ENCODE measurements around the gene SHE. TPM values are rescaled to one million over a fixed set of nuclear protein-coding genes. Genes with fewer than 3 reads are reported as not detected.
A peak's percentile ranks its signal among the peaks of the same experiment; 100 is the strongest.
"Not testable (repeated sequence)": the region's sequence is repeated elsewhere in the genome, so short reads cannot be mapped to it uniquely, and the experiment has no call there.

The SHE gene
- total RNA-seq, 2 donors from 2014 or later = 17.9 to 22.9 TPM

DNA sequence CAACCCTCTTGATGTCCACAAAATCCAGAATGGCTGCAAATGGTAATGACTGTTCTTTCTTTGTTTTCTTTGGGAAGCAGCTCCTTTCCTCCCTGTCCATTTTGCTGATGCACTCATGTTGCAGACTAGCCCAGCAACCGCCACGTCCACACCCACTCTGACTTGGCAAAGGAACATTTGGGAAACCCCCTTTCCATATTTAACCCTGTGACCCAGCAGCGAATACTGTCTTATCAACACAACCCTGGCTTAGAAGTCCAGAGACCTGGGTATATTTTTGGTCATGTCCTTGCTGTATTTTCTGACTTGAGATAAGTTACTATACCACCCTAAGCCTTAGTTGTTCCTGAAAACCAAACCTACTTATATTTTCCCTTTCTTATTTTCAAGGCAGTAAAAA is 18.1 kb upstream of the SHE start:
- DNase-seq (ENCODE audit: low spot score) = no peak
- intact Hi-C loops (cut with DNase I) = no loop called here

DNA sequence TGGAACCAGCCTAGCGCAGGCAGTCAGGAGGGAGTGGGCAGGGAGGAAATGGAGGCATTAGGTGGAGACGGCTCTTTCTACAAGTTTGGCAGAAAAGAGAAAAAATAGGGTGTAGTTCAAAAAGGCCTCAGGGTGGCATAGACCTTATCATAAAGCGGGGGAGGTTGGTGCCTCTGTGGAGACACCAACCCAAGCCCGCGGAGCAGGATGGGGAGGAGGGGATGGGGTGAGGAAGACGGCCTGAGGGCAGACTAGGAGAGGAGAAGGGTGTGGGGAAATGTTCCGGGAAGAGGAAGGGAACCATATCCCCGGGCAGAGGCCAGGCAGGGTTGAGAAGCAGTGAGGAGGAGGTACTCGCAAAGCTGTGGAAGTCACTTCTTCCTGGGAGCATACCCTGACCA is 17.4 kb upstream of the SHE start:
- intact Hi-C loops (cut with DNase I) = no loop called here
- no peak for DNase-seq (ENCODE audit: low spot score)

DNA sequence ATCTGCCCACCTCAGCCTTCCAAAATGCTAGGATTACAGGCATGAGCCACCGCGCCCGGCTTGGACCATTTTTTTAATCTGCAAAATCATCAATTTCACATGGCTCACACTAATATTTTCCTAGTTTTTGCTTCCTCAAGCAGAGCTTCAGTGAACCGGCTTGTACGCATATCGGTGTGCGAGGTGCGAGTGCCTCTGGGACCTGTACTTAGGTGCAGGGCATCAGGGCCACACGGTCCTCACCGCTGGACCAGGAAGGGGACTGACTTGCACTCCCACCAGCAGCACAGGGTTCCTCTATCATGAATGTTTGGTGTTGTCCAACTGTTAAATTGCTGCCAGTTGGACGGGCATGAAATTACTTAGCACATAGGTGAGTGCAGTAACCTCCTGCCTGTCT is 15.4 kb upstream of the SHE start:
- intact Hi-C loops (cut with DNase I) = no loop called here
- DNase-seq (ENCODE audit: low spot score) = no peak

DNA sequence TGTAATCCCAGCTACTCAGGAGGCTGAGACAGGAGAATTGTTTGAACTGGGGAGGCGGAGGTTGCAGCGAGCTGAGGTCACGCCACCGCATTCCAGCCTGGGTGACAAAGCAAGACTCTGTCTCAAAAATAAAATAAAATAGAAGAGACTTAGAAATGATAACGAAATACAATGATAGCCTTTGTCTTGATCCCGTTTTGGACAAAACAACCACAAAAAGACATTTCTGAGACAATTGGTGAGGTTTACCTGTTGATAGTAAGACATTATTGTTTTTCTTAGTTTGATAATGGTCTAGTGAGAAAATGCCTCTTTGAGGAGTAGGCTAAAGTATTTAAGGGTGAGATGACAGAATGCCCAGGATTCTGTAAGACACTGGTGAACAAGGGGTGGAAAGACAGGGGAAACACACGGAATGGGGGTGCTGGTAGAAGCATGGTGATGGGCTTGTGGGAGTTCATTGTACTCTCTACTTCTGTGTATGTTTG is 11.9 kb upstream of the SHE start:
- DNase-seq (ENCODE audit: low spot score) = no peak
- intact Hi-C loops (cut with DNase I) = no loop called here

DNA sequence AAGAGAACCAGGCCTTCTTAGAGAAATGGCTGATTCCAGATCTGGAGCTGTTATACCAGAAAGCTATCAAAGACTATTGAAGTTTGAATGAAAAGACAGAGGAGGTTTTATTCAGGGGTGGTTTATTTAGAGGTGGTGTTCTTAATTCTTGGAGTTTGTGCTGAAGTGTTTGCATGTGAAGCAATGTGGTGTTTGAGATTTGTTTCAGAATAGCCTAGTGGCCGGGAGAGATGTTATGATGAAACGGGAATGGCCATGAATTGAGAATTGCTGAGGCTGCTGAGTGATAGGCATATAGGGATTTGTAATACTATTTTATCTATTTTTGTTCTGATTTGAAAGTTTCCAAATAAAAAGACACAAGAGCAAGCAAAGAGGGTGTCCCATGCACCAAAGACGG is 10.5 kb upstream of the SHE start:
- intact Hi-C loops (cut with DNase I) = no loop called here
- no peak for DNase-seq (ENCODE audit: low spot score)

DNA sequence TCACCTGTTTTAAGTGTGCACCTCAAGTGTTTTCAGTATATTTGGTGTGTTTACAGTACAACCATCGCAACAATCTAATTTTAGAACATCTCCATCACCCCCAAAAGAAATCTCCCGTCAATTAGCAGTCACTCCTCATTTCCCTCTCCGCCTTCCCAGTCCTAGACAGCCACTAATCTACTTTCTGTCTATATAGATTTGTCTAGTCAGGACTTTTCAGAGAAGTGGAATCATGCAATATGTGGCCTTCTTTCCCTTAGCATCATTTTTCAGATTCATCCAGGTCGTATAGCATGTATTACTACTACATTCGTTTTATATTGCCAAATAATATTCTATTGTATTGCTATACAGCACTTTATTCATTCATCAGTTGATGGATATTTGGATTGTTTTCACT is 1.7 kb upstream of the SHE start:
- DNase-seq (ENCODE audit: low spot score) = no peak
- intact Hi-C loops (cut with DNase I) = no loop called here

DNA sequence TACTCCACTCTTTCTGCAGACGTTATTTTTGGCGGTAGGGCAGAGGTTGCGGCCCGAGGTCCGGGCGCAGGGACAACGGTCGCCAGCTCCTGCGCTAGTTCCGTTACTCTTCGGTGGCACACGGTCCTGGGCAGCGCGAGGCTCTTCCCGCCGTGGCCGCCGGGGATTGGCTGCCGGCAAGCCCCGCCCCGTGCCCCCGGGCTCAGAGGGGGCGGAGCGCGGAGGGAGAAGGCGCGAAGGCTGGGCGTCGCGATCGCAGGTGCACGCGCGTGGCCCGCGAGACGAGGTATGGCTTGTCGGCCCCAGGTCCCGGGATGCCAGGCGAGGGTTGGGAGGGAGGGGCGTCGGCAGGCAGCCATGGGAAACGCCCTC is 518 bp upstream of the SHE start:
- intact Hi-C loops (cut with DNase I) = no loop called here
- DNase-seq (ENCODE audit: low spot score) = no peak

DNA sequence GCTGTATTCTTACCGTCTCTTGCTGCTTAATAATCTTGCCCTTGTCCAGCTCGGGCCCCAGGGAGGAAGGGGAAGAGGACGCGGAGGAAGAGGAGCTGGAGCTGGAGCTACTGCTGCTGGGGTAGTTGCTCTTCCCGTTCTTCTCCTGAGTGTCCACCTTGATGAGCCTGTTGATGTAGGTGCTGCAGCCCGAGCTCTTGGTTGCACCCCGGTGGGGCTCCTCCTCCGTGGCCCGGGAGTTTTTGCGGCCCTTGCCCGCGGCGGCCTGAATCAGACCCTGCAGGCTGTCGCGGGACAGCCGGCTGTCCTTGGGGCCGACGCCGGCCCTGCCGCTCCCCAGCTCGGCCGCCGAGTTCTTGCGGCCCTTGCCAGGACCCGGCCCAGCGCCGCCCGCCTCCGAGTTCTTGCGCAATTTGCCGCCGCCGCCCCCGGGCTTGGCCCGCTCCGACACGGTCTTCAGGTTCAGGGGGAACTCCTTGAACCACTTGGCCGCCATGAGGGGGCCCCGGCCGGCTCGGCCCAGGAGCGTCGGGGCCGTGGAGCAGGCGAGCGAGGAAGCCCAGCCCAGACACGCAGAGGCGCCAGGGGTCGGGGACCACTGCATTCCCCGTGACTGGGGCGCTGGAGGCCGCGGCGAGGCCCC is 668 bp downstream of the SHE start:
- intact Hi-C loops (cut with DNase I) = no loop called here
- DNase-seq (ENCODE audit: low spot score) = peak; percentile 91

DNA sequence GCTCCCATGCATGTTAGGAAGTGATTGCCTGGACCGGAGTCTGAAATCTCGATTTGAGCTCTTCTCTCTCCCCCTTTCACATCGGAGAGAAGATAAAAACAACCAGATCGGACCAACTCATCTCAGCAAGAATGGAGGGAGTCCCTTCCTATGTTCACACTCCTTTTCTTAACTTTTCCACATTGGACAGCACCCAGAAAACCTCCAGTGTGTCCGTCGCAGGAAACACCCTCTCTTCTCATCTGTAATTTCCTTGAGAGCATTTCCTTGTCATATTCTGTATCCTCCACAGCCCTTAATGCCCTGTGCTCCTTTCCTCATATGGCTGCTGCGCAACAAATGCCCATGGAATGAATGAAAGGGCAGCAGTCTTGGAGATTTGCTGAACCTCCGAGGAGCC is 1.7 kb downstream of the SHE start:
- DNase-seq (ENCODE audit: low spot score) = no peak
- intact Hi-C loops (cut with DNase I) = no loop called here

DNA sequence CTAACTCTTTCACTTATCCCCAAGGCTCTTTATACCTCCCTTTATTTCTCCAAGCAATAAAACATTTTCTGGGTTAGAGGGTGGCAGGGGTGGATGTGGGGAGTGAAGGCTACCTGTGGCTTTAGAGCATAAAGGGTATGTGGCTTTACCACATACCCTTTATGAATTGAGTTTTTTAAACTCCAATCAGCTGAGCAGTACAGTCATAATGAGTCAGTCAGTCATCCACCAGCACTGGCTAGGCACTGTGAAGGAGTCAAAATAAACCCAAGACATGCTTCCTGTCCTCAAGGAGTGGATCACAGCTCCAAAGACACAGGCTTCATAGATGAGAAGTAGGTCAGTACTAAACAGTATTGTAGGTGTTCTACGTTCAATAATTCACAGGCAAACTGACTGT is 2.8 kb downstream of the SHE start:
- intact Hi-C loops (cut with DNase I) = no loop called here
- no peak for DNase-seq (ENCODE audit: low spot score)

DNA sequence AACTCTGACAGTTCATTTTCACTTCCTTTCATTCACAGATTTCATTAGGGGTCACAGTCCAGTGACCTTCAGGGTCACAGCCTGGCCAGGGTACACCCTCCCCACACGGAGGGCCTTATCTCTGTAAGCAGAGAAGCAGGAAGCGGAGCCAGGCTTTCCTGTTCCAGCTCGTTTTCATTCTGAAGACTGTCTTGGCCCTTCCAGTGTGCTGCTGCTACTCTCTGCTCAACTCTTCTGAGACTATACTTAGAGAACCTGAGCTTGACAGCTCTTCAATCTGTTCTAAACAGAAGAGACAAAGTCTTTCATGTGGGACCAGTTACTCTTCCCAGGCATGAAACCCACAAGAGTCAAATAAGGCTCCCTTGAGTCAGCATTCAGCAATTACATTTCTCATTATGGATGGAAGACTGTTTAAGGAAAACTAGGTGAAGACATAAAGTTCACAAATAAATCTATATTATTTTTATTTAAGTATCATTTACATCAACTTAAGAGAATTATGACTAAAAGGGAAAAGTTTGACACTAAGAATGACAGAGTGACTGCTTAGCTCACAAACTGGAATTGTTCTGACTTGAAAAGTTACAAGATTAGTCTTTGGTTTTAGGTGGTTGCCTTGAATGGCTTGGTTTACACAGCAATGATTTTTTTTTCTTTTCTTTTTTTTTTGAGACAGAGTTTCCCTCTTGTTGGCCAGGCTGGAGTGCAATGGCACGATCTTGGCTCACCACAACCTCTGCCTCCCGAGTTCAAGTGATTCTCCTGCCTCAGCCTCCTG is 5.0 kb downstream of the SHE start:
- intact Hi-C loops (cut with DNase I) = no loop called here
- DNase-seq (ENCODE audit: low spot score) = no peak

DNA sequence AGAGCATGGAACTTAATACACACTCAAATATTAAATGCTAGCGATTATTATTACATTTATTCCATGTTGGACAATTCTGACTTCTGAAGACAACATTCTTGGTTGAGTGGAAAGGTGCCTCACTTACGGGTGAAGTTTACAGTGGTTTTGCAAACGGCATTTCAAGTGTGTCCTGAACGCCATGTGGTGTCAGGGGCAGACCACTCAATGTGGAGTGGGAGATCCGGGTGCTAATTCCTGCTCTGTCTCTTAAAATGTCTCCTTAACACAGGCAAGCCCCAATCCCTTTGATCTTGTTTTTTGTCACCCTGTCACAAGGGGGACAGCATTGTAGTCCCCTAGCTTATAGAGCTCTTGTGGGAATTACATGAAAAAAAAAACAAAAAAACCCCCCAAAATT is 5.8 kb downstream of the SHE start:
- no peak for DNase-seq (ENCODE audit: low spot score)
- intact Hi-C loops (cut with DNase I) = no loop called here

DNA sequence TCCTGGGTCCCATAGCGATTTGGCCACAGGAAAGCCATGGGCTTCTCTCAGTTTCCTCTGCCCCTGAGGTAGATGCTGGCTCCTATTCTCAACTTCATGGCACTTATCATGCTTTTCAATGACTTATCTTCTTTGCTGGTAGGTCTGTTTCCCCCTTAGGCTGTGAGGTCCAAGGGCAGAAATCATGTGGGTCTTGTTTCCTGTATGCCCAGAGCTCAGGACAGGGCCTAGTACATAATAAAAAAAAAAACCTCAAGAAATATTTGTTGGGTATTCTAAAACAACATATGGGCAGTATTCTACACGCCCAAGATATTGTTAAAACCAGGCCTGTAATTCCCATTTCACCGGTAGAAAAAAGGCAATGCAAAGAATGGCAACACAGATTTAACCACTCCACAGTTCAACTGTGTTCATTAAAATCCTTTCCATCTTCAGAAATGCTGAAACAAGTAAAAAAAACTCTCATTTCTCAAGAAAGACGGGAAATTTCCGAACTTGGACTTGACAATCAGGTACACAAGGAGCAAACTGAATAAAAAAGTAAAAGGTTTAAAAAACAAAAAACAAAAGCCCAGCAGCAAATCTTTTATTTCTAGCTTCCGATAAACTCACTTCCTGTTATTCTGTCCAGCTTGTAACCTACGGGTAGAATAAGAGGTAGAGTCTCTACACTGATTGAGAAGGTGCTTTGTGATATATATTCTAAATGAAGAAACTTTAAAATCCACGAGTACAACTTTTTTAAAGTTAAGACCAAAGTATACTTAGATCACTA is 6.5 kb downstream of the SHE start:
- intact Hi-C loops (cut with DNase I) = no loop called here
- DNase-seq (ENCODE audit: low spot score) = no peak

DNA sequence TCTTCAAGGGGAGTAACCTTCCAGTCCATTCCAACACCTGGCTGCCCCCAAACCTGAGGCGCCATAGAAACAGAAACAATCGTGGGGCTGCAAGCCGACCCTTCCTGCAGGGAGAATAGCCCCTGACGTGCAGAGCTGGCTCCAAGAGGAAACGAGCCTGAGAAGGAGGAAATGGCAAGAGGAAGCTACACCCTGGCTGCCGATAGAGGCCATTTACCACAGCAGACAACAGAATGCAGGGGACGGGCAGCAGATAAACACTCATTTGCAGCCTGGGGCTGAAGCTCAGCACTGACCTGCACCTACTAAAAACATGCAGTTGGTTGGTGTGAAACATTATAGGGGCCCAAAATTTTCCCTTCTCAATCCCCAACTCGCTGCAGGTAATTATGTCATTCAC is 8.9 kb downstream of the SHE start:
- intact Hi-C loops (cut with DNase I) = no loop called here

DNA sequence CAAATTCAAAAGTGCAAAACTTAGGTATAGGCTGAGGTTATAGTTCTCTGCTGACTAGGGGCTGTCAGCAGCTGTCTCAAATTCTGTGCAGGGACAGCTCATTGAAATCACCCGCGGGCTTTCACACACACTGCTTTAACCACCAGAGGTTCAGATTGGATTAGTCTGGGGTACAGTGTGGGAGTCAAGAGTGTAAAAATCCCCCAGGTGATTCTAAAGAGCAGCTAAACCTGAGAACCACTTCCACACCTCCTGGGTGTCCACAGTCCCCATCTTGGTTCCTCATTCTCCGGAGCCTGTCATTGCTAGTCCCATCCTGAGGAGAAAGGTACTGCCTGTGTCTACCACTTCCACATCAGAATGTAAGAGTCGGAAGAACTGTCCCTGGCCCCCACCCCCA is 10.1 kb downstream of the SHE start:
- intact Hi-C loops (cut with DNase I) = no loop called here
- no peak for DNase-seq (ENCODE audit: low spot score)

More for the DNA sequence above, 8.9 kb downstream of the SHE start:
- no peak for DNase-seq (ENCODE audit: low spot score)

DNA sequence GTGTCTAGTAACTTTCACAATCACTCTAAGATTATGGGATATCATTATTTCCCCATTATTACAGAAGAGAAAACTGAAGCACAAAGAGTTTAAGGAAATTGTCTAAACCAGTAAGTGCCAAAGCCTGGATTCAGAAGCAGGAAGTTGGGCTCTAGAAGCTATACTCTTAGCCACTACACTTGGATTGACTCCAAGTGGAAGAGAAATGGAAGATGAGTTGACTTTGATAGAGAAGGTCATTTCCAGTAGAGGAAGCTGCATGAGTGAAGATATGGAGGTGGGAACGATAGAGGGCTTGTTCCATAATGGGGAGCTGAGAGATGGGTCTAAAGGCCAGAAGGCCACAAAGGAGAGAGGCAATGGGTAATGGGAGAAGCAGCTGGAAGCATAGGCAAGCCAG is 11.9 kb downstream of the SHE start:
- intact Hi-C loops (cut with DNase I) = no loop called here
- DNase-seq (ENCODE audit: low spot score) = no peak

DNA sequence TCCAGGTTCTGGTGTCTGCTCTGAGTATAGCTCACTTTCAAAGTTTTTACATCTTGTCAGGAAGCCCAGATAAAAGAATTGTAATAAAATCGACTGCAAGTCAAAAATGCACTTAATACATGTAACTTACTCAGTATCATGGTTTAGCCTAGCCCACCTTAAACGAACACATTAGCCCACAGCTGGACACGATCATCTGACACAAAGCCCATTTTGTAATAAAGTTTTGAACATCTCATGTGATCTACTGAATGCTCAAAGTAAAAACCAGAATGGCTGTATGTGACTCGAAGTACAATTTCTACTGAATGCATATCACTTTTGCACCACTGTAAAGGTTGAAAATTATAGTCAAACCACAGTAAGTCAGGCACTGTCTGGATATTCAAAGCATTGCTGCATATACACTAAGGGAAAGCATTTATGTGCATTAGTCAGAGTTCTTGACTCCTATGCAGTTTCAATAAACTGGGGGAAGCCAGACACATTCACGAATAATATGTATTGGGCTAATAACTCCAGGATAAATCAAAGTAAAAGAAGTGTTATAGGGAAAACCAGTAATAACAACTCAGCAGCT is 12.4 kb downstream of the SHE start:
- intact Hi-C loops (cut with DNase I) = loop anchor here (5.0 to 10.0 kb wide), 3 partner anchors 55 to 385 kb away; partner anchors contain the start of gene KCNN3 (in 1 of the 2)
- DNase-seq (ENCODE audit: low spot score) = no peak

DNA sequence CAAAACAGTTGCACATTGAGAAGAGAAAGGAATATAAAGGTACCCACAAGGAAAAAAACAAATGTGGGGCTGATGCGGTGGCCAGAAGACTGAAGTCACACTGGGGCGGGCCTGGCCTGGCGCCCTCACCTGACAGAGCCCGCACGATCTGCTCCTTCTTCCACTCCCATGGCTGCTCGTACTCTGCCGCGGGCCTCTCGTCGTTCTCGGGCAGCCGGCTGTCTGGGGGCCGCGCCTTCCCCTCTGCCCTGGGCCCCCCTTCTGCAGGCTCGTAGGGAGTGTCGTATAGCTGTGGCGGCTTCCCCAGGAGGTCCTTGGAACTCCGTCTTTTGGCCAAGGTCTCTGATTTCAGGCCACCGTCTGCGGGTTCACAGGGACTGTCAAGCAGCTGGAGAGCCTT is 13.3 kb downstream of the SHE start:
- DNase-seq (ENCODE audit: low spot score) = no peak
- intact Hi-C loops (cut with DNase I) = loop anchor here (5.0 to 10.0 kb wide), 3 partner anchors 56 to 386 kb away; partner anchors contain the start of gene KCNN3 (in 1 of the 2)

DNA sequence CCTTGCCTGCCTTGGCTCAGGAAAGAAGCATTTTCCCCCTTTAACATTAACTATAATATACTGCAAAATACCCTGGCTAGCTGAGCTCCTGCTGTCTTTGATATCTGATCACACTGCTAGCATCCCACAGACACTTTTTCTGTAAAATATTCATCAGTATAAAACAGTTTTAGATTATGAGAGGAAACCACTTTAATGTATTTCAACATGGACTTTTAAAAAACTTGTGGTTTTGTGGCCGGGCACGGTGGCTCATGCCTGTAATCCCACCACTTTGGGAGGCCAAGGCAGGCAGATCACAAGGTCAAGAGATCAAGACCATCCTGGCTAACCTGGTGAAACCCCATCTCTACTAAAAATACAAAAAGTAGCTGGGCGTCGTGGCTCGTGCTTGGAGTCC is 15.5 kb downstream of the SHE start:
- DNase-seq (ENCODE audit: low spot score) = not testable (repeated sequence)
- intact Hi-C loops (cut with DNase I) = loop anchor here (5.0 to 10.0 kb wide), 3 partner anchors 58 to 388 kb away; partner anchors contain the start of gene KCNN3 (in 1 of the 2)
